ENCODE results near the gene TAS2R9.
"Not testable (repeated sequence)": the region's sequence is repeated elsewhere in the genome, so short reads cannot be mapped to it uniquely, and the experiment has no call there.

TAS2R9 gene

DNA sequence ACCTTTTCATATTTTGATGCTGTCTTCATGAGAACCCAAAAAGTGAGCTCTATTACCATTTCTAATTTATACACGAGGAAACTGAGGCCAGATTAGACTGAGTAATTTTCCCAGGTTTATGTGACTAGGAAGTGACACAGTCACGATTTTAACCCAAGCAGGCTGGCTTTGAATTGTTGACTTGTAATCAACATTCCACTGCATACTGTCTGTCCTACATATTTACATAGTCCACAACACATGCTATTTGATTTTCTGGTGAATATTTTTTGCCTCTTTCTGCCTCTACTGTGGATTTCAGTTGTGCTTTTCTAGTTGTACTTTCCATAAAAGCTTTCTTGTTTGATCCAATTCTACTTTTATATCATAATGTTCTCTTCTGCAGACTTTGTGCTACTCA lies 15.7 kb downstream of the TAS2R9 start:
- H3K9me3 ChIP-seq (replicated peaks; ENCODE audit: insufficient read depth, low read length) = no peaks in the 10 kb centered on the region
- no peak overlapping the region for H3K4me3 ChIP-seq (ENCODE audit: low read length)
- no peak for DNase-seq
- H3K27ac ChIP-seq (ENCODE audit: low read length) = no peak overlapping the region
- no peaks in the 10 kb centered on the region for H3F3A ChIP-seq (ENCODE audit: insufficient read depth, low read length)
- H4K20me1 ChIP-seq (ENCODE audit: insufficient read depth, low read length) = no peaks in the 10 kb centered on the region
- no peak overlapping the region for H3K4me2 ChIP-seq (ENCODE audit: low read depth, low read length)
- H2AFZ ChIP-seq (ENCODE audit: low read length) = no peak overlapping the region
- H3K27me3 ChIP-seq (replicated peaks; ENCODE audit: insufficient read depth, low read length) = no peaks in the 10 kb centered on the region
- H3K9ac ChIP-seq (ENCODE audit: low read length) = no peak overlapping the region
- H3K36me3 ChIP-seq (replicated peaks; ENCODE audit: insufficient read depth, low read length) = no peaks in the 10 kb centered on the region
- no peaks in the 10 kb centered on the region for H3K4me1 ChIP-seq (ENCODE audit: low read length)
- no peak for TF ChIP-seq EZH2 (optimal IDR thresholded peaks at IDR 0.05; ENCODE audit: low read depth, low read length)
- TF ChIP-seq CTCF (IDR thresholded peaks at IDR 0.05; ENCODE audit: low read length) = no peak
- no peak for TF ChIP-seq EZH2phosphoT487 (IDR thresholded peaks at IDR 0.05; ENCODE audit: low read length)
- H3K79me2 ChIP-seq (ENCODE audit: low read length) = no peaks in the 10 kb centered on the region
- no peaks in the 10 kb centered on the region for H3K9me2 ChIP-seq (replicated peaks; ENCODE audit: insufficient read depth, low read length)

DNA sequence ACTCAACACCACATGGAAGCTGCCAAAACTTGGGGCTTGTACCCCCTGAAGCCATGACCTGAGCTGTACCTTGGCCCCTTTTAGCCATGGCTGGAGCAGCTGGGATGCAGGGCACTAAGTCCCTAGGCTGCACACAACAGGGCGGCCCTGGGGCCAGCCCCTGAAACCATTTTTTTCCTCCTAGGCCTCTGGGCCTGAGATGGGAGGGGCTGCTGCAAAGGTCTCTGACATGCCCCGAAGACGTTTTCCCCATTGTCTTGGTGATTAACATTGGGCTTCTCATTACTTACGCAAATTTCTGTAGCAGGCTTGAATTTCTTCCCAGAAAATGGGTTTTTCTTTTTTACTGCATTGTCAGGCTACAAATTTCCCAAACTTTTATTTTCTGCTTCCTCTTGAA lies 18.2 kb downstream of the TAS2R9 start:
- H3K36me3 ChIP-seq (replicated peaks; ENCODE audit: insufficient read depth, low read length); DNase-seq; H2AFZ ChIP-seq (ENCODE audit: low read length); H3K4me2 ChIP-seq (ENCODE audit: low read depth, low read length); H3K9ac ChIP-seq (ENCODE audit: low read length); H3K9me3 ChIP-seq (replicated peaks; ENCODE audit: insufficient read depth, low read length); H3F3A ChIP-seq (ENCODE audit: insufficient read depth, low read length); H3K4me3 ChIP-seq (ENCODE audit: low read length); H3K27me3 ChIP-seq (replicated peaks; ENCODE audit: insufficient read depth, low read length); H3K4me1 ChIP-seq (ENCODE audit: low read length); H3K9me2 ChIP-seq (replicated peaks; ENCODE audit: insufficient read depth, low read length); H4K20me1 ChIP-seq (ENCODE audit: insufficient read depth, low read length); H3K27ac ChIP-seq (ENCODE audit: low read length); H3K79me2 ChIP-seq (ENCODE audit: low read length): not testable (repeated sequence)

DNA sequence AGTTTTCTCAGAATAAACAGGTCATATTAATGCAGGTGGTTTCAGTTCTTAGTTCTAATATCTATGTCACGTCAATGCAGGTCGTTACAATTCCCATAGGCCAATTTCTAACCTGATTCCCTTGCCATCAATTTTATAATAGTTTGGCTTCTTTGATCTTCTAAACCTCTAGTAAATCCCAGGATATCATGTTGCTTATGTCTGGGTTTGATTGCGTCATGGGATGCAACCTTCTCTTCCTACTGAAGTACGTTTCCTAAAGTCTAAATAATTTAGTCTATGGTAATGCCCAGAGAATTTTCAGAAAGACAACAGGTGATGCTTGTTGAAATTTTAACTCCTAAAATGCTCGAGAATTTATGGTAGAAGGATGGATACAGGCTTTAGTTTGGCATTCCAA lies 26.7 kb downstream of the TAS2R9 start:
- H2AFZ ChIP-seq (ENCODE audit: low read length) = no peak overlapping the region
- no peaks in the 10 kb centered on the region for H3F3A ChIP-seq (ENCODE audit: insufficient read depth, low read length)
- no peaks in the 10 kb centered on the region for H3K4me1 ChIP-seq (ENCODE audit: low read length)
- no peaks in the 10 kb centered on the region for H3K9me2 ChIP-seq (replicated peaks; ENCODE audit: insufficient read depth, low read length)
- H3K4me2 ChIP-seq (ENCODE audit: low read depth, low read length) = no peak overlapping the region
- no peaks in the 10 kb centered on the region for H4K20me1 ChIP-seq (ENCODE audit: insufficient read depth, low read length)
- no peak for DNase-seq
- no peaks in the 10 kb centered on the region for H3K9me3 ChIP-seq (replicated peaks; ENCODE audit: insufficient read depth, low read length)
- no peak for TF ChIP-seq EZH2 (optimal IDR thresholded peaks at IDR 0.05; ENCODE audit: low read depth, low read length)
- H3K9ac ChIP-seq (ENCODE audit: low read length) = no peak overlapping the region
- H3K27me3 ChIP-seq (replicated peaks; ENCODE audit: insufficient read depth, low read length) = no peaks in the 10 kb centered on the region
- no peaks in the 10 kb centered on the region for H3K36me3 ChIP-seq (replicated peaks; ENCODE audit: insufficient read depth, low read length)
- H3K4me3 ChIP-seq (ENCODE audit: low read length) = no peak overlapping the region
- no peaks in the 10 kb centered on the region for H3K79me2 ChIP-seq (ENCODE audit: low read length)
- H3K27ac ChIP-seq (ENCODE audit: low read length) = no peak overlapping the region

DNA sequence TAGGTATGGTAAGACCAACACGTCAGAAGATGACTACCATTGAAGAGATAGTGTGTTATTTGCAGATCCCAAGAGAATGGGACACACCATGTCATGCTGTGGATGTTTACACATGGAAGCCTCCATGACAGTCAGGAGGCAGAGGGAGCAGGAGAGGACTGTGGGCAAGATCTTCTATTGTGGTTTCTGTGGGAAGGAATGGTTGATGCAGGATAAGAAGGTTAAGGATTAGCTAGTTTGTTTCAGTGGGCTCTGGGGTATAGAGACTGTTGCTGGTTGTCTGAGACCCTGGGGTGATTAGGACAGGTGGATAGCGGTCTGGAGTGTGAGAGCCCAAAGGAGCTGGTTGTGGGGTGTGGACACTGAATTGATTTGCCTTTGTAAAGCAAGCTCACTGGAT lies 30.9 kb downstream of the TAS2R9 start:
- Histone ChIP-seq H3K79me2 (ENCODE audit: low read length) (no peaks in the 10 kb centered on the region), H3K4me1 (ENCODE audit: low read length) (no peaks in the 10 kb centered on the region), H3K9me2 (replicated peaks; ENCODE audit: insufficient read depth, low read length) (no peaks in the 10 kb centered on the region), H4K20me1 (ENCODE audit: insufficient read depth, low read length) (no peaks in the 10 kb centered on the region), H3K27me3 (replicated peaks; ENCODE audit: insufficient read depth, low read length) (no peaks in the 10 kb centered on the region), H3K9me3 (replicated peaks; ENCODE audit: insufficient read depth, low read length) (no peaks in the 10 kb centered on the region), H3F3A (ENCODE audit: insufficient read depth, low read length) (no peaks in the 10 kb centered on the region), H3K27ac (ENCODE audit: low read length) (no peak overlapping the region), H2AFZ (ENCODE audit: low read length) (no peak overlapping the region), H3K9ac (ENCODE audit: low read length) (no peak overlapping the region), H3K4me2 (ENCODE audit: low read depth, low read length) (no peak overlapping the region), H3K36me3 (replicated peaks; ENCODE audit: insufficient read depth, low read length) (no peaks in the 10 kb centered on the region), H3K4me3 (ENCODE audit: low read length) (no peak overlapping the region)
- no peak for DNase-seq
- TF ChIP-seq EZH2phosphoT487 (IDR thresholded peaks at IDR 0.05; ENCODE audit: low read length) = no peak
- no peak for TF ChIP-seq CTCF (IDR thresholded peaks at IDR 0.05; ENCODE audit: low read length)
- no peak for TF ChIP-seq EZH2 (optimal IDR thresholded peaks at IDR 0.05; ENCODE audit: low read depth, low read length)

Data from MM.1S (cell line).